Mammary epithelial cell (primary cell): ENCODE measurements around the gene CUX1.

Experiments used
- EZH2 ChIP-seq: IDR thresholded peaks from 2 replicates; pipeline ENCODE4 v1.6.1; 2012; ENCODE audit warnings: low read length, inconsistent platforms, borderline replicate concordance
- TF ChIP-seq, protein P1 (sequence below), 2 donors: IDR thresholded peaks in 1 of 2; conservative IDR thresholded peaks in 1 of 2; 2 replicates each; pipeline ENCODE4 v1.5.1; 2011 to 2012; ENCODE audit warnings: inconsistent platforms in 2 of 2, low read length in 2 of 2, mild to moderate bottlenecking in 2 of 2, control low read depth in 1 of 2, low read depth in 1 of 2; ENCODE audit not compliant: insufficient read depth in 1 of 2; ENCODE audit errors: extremely low read depth in 1 of 2

DNA sequence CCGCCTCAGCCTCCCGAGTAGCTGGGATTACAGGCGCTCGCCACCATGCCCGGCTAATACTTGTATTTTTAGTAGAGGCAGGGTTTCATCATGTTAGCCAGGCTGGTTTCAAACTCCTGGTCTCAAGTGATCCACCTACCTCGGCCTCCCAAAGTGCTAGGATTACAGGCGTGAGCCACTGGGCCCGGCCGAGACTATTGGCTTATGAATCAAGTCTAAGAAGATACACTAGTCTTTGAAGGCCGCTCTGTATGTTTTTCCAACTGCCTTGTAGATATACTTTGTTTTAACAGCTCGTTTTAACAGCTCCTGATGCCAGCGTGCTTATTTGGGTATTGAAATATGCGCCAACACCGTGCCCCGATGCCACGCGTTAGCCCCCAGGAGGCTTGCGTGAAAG, 332.8 kb downstream of the CUX1 start:
- TF ChIP-seq, protein P1, sequence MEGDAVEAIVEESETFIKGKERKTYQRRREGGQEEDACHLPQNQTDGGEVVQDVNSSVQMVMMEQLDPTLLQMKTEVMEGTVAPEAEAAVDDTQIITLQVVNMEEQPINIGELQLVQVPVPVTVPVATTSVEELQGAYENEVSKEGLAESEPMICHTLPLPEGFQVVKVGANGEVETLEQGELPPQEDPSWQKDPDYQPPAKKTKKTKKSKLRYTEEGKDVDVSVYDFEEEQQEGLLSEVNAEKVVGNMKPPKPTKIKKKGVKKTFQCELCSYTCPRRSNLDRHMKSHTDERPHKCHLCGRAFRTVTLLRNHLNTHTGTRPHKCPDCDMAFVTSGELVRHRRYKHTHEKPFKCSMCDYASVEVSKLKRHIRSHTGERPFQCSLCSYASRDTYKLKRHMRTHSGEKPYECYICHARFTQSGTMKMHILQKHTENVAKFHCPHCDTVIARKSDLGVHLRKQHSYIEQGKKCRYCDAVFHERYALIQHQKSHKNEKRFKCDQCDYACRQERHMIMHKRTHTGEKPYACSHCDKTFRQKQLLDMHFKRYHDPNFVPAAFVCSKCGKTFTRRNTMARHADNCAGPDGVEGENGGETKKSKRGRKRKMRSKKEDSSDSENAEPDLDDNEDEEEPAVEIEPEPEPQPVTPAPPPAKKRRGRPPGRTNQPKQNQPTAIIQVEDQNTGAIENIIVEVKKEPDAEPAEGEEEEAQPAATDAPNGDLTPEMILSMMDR (conservative IDR thresholded peaks at IDR 0.05 in 1 of 2, IDR thresholded peaks at IDR 0.05 in 1 of 2; ENCODE audit: extremely low read depth in 1 of 2, insufficient read depth in 1 of 2, low read depth in 1 of 2, low read length in 2 of 2): no peak
- no peak for TF ChIP-seq EZH2
